Glomerular endothelial cell (primary cell): ENCODE data around the gene RPP25L. TPM values are rescaled to one million over a fixed set of nuclear protein-coding genes. Genes with fewer than 3 reads are reported as not detected.

Experiments
- DNase-seq: peaks from one replicate; pipeline ENCODE4 v3.0.0-alpha.2; 2011; ENCODE audit warnings: low read depth, low spot score; ENCODE audit errors: extremely low read depth
- total RNA-seq: library from RNA; depleted of rRNA; stranded (reverse); fragments of >200 nt; gene quantifications from 2 replicates; pipeline ENCODE4 v1.2.3, GENCODE V29; 2015

Gene RPP25L
- total RNA-seq, 1 donor from 2014 or later = 21.5 TPM

GRCh38 chr9:34612788-34613390 lies 992 bp upstream of the RPP25L start:
- DNase-seq = no peak

- DNase-seq = no peak
Observed at GRCh38 chr9:34611251-34611810, 566 bp downstream of the RPP25L start.

- DNase-seq = no peak
Observed at GRCh38 chr9:34610434-34611206, 1.3 kb downstream of the RPP25L start.

GRCh38 chr9:34607331-34607730 lies 4.6 kb downstream of the RPP25L start:
- DNase-seq = no peak

- DNase-seq = no peak
Observed at GRCh38 chr9:34606905-34607304, 5.0 kb downstream of the RPP25L start.

- DNase-seq = no peak
Observed at GRCh38 chr9:34606190-34606589, 5.7 kb downstream of the RPP25L start.

GRCh38 chr9:34603610-34604231 lies 8.2 kb downstream of the RPP25L start:
- DNase-seq = peak; percentile 31

GRCh38 chr9:34601937-34602573 lies 9.8 kb downstream of the RPP25L start:
- DNase-seq = no peak

DNA sequence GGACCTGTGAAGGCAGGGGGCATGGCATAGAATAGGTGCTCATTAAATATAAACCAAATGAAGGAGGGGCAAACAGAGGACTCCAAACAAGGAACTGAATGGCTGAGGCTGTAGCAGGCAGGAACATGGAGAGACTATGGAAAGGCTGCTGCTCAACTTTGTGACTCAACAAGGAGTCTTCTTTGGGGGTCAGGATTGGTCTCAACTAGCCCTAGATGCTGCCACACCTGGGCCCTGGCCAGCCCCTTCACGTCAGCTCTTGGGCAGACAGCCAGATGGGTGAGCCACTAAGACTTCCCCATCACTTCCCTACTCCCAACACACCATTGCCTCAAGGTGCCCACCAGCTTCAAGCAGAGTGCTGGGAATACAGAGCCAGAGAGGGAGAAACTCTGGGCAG lies 11.0 kb downstream of the RPP25L start:
- DNase-seq = no peak

- no peak for DNase-seq
Observed at GRCh38 chr9:34599546-34599945, 12.4 kb downstream of the RPP25L start.

DNA sequence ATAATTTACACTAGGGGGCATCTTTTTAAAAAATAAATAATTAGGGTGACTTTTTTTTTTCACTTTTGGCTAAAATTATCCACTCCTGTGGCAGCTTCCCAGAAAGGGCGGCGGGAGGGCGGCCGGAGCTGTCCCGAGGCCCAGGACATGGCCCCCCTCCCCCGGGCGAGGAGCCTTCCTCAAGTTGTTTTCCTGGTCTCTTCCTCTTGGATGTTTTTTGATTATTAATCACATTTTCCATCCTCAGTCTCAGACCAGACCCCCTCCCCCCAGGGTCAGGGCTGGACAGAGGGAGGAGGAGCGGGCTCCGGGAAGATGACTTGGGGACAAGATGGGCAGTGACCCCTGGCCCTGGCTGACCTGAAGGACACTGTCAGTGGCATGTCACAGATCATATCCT lies 17.7 kb downstream of the RPP25L start:
- DNase-seq = no peak

DNA sequence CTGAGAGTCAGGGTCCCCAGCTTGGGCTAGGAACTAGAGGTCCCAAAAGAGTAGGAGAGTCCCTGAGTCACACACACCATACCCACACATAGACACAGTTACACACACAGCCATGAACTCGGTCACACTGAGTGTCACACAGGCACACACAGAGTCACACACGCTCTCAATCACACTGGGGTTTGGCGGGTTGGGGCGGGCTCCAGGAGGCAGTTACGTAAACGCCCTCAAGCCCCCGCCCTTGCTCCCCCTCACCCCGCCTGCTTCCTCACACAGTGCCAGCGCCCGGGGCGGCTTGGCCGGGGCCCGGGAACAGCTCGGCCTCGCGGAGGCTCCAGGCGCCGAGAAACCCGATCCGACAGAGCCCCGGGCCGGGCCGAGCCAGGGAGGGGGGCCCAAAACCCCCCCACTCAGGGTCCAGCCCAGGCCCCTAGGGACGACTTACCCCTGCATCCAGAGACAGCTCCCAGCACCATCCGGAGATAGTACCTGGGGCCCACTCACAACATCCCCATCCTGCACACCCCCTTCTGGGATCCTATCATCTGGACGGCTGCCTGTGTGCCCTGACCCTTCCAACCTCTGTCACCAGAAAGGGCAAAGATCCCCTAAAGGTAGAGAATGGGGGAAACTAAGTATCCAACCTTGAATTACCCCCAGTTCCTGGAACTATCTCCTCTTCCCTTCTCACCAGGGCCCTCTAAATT lies 18.8 kb downstream of the RPP25L start:
- DNase-seq = no peak

DNA sequence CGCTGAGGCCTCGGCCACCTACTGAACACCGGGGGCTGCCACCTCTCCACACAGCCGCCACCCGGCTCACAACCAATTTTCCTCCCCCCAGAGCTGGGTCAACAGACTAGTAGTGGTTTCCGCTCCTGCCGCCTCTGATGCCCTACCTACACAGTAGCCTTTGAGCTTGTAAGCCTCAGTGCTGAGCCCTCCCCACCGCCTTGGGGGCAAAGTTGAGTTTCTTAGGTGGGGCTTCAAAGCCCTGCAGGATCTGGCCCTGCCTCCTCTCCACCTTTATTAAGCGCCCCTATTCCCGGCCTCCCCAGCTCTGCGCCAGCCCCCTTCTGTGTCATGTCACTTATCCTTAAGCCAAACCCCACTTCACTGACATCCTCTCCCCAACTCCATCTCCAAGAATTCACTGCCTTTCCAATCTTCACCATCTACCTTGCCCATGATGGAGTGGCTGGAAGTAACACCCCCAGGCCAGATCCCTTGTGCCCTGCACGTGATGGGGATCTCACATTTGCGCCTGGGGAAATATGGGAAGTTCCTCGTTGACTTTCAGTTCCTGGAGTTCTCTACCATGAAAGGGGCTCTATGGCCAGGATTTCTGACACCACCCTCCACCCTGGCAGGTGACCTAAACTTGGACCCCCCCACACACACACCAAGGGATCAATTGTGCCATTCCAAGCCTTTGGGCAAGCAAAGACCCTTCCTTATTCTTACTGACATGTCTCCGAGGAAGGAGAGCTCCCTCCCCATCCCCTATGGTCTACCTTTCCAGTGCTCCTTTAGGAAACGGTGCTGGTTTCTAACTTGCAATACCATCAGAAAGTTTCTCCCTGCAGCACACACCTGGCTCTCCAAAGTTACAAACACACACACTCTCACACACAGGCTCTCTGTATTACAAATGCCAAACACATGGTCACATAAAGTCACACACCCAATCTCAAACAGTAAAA lies 19.7 kb downstream of the RPP25L start:
- no peak for DNase-seq

GRCh38 chr9:34591248-34591916 lies 20.5 kb downstream of the RPP25L start:
- no peak for DNase-seq

DNA sequence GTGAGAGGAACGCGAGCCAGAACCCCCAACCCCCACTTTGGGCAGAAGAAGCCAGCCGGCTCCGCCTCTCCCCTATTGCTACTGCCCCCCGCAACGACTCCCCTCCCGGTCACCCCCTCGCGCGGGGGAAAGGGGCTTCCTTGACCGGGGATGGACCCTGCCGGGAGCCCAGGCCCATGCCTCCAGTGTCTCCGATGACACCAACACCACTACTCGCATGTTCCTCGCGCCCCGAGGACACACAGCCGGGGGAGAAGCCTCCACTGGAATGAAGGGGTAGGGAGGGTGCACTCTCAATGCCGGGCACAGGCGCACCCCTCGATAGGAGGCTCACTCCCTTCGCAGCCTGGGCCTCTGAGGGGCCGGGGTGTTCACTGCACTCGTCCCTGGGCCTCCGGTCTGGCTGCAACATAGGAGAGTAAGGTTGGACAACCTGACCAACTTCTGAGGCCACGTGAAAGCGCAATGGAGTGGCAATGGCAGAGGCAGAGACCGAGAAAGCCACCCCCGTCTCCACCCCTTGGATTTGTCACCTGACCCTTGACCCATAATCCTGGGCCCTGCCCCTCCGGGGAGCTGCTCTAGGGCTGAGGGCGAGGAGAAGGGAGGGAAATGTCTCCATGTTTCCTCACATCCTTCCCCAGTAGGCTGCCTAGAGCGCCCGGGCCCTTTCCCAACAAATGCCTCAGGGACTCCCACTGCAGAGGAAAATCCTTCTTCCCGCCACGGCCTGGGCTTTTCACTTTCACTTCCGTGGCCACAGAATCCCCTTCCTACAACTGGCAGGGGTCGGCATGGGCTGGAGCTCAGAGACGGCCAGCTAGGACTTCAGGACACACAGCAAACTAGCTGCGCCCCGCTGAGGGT lies 21.3 kb downstream of the RPP25L start:
- no peak for DNase-seq

GRCh38 chr9:34589636-34590380 lies 22.1 kb downstream of the RPP25L start, which contains the start of gene CNTFR:
Gene CNTFR (minus strand): TSS chr9:34589724. CDS start chr9:34568981, 20,743 bp downstream.
- DNase-seq = no peak
